Activated CD8-positive, alpha-beta memory T cell treated with anti-CD3 and anti-CD28 coated beads, Interleukin-2, amount 50 U/mL, for 4 hours (primary cell): ENCODE measurements around the gene SLC10A6.

Source experiments
- DNase-seq: peaks from one replicate; pipeline ENCODE4 v3.0.0-alpha.2; 2020

SLC10A6 gene

DNA sequence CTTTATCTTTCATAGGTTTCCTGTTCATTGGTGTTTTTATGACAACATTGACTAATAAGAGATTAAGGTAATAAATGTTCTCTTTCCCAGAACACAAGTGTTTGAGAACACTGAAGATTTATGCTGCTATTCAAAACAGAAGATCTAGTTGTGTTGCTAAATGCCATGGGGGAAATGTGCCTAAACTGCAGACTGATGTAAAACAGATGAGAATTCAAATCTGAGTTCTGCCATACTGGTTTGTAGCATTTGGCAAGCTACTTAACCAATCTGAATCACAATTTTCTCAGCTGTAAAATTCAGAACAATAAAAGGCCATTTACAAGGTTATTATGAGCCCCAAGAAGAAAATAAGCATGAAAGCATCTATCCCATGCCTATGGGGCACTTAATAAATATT lies 2.3 kb downstream of the SLC10A6 start:
- no peak for DNase-seq

DNA sequence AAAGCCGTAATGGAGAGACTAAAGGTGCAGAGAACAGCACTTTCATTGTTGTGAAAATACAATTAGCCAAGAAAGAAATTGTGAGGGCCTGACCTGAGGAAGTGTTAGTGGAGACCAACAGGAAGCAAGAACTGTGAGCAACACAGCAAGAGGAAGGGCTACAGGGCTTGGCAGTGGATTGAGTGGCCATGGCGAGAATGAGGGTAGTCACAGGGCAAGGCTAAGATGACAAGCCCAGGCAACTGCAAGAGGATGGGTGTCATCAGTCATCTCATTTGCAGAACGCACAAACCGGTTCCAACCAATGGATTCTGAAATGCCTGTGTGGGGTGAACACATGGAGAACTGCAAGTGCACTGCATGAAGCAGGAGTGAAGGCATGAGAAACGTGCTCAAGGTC lies 3.6 kb downstream of the SLC10A6 start:
- DNase-seq = no peak

DNA sequence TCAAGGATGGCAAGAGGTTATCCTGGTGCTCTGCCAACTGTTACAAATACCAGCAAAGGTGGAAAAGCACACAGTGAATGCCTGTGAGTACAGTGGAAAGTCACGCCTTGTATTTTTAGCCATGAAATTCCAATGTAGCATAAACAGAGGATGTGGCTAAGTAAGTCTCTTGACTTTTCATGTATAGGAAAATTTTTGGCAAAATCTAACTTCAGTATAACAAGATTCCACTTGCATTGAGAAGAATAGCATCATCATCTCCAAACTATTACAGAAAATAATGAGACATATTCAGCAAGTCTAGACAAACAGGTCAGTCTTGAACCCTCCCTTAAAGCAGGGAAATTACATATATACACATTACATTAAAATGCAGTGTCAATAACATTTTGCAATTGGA lies 7.9 kb downstream of the SLC10A6 start:
- DNase-seq = no peak

DNA sequence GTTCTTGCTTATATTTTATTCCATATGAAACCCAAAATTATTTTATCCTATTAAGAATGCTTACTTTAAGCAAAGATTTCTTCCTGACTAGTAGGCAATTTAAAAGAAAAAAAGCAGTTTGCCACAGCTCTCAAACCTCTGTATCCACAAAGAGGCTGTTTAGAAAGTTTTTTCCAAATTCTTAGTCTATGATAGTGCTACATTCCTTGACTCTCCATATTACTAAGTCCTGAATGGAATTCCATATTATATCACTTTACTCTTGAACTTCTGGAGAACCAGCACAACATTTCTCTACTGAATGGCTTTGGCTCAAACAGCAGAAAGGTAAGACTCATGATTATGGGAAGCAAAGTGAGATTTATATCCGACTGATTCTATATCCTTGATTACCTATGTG lies 8.3 kb downstream of the SLC10A6 start:
- DNase-seq = no peak

DNA sequence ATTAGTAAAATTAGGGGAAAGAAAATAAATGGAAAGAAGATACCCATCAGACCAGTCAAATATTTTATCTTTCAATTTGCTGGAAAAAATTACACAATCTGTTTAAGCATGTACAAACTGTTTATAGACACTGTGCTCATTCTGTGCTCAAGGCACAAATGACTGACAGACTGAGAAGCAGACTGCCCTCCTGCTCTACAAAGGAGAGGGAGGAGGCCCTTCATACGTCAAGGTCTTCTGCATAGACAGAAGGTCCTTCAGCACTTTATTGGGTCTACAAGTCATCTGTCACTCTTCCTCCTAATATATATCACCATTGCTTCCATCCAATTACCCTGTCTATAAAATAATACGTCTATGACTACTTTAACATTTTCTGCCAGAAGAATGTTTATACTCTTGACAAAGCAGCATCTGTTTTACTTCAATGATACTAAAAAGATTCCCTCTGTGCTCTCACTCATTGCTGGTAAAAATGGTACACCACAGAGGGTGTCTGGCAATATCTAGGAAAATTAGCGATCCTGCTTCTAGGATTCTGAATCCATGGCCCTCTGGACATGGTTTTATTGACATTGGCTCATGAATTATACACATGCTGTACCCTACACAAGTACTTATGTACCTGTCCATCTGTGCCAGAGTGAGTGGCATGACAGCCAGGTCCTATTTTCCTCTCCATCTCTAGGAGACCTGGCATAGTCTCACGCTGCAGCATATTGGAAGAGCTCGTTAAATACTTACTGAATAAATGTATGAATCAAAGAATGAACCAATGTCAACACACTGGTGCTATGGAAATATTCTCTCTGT lies 11.3 kb downstream of the SLC10A6 start:
- no peak for DNase-seq

DNA sequence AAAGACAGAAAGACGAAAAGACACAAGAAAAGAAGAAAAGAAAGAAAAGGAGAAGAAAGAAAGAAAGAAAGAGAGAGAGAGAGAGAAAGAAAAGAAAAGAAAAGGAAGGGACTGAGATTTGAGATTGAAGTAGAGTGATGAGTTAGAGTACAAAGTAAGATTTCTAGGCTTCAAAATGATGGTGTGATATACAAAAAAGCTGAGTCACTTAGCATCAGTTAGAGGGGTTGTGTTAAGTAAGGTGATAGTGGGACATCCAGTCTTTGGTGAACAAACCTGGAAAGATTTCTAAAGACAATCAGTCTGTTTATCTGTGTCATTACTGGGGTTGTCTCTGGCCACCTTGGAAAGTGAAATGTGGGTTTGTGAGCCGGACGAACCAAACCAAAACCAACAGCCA lies 13.5 kb downstream of the SLC10A6 start:
- DNase-seq = no peak

DNA sequence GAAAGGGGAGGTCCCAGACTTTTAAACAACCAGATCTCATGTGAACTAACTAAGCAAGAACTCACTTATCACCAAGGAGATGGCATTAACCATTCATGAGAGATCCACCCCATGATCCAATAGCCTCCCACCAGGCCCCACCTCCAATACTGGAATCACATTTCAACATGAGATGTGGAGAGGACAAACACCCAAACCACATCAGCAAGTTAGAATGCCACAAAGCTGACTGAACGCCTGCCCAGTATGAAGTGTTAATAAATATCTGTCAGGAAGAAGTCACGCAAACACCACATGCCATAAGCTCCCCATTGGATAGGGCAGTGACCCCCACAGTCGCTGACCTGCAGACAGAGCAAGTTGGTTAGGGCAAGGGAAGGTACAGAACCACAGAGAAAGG lies 14.3 kb downstream of the SLC10A6 start:
- DNase-seq = no peak

DNA sequence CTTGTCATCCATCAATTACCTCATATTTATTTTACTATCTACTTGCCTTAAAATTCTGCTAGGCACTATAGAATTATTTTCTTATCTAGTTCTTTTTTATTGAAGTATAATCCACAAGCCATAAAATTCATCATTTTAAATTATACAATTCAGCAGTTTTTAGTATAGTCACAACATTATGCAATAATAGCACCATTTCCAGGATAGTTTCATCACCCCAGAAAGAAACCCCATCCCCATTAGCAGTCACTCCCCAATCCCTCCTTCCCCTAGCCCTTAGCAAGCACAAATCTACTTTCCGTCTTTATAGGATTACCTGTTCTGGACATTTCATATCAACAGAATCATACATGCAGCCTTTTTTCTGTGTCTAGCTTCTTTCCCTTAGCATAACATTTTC lies 15.6 kb downstream of the SLC10A6 start:
- no peak for DNase-seq

DNA sequence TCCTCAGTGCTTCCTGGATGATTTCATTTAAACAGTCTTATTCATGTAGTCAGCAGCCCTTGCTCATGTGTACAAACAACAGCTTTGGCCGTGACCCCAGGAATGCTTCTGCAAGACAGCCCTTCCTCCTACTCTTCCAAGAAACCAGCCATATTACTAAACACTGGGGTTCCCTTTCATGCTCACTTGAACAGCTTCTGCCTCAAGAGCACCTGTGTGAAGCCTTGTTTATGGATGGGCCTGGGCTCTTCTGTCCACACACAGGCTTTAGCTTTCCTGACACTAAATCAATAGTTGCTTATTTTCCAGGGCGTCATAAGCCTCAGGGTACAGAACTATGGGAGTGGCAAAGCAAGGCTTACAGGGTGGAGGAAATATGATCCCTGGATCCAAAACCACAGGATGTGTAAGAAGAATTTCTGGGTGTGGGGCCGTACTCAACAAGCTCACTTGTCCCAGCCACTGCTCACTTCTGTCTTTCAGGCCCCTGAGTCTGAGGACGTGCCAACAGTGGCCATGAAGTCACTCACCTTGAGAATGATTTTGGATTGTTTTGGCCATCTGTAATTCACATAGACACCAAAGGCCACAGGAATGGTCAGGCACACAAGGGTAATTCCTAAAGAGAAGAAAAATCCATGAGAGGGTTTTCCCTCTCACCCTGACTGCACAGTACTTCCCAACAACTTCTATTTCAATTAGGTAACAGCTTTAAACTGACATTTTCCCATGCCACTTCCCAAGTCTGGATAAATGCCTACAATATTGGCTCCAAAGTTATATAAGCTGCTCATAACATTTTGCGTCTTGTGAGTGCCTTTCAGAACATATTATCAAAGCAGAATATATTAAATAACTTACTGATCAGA lies 17.7 kb downstream of the SLC10A6 start:
- DNase-seq = no peak

DNA sequence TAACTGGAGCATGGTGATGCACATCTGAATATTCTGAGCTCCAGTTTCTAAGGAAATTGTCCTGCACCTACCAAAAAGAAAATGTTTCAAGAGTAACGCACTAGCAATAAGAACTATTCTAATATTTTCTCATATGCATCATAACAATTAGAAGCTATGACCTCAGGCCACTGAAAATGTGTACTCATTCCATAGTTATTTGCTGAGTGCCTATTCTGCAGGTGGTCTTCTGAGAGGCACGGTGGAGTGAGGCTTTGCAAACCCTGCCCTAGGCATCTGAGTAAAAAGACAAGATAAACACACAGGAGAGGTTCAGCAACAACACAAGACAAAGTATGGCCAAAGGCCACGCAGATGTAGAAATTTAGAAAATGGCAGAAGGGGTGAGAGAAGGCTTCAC lies 23.7 kb downstream of the SLC10A6 start:
- DNase-seq = no peak

DNA sequence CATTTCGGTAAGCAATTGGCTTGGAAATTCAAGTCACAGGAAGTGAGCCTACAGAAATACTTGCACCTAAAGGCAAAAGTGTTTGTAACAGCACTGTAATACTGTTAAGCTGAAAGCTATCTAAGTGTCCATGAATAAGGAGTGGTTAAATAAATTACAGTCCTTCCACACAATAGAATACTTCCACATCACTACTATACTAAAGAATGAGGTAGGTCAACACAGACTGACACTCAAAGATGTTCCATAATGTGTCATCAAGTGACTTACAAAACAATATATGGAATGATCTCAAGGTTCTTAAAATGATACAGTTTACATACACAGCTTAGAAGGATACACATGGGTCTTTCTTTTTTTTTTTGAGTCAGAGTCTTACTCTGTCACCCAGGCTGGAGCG lies 27.0 kb downstream of the SLC10A6 start:
- no peak for DNase-seq

DNA sequence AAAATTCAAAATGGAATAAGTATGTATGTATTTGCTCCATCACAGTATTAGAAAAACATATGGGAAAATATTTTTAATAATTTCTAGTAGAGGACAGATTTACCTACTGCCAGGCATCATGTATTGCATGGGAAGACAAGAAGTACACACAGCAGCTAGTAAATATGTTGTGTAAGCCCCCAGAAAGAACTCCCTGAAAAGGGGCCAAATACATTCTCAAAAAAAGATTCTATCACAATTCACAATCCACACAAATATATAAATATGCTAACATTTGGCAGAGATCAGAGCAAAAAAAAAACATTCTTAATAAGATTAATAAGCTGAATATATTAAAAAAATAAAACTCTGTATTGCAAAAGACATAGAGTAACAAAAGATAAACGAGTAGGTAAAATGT lies 28.0 kb downstream of the SLC10A6 start:
- DNase-seq = no peak

DNA sequence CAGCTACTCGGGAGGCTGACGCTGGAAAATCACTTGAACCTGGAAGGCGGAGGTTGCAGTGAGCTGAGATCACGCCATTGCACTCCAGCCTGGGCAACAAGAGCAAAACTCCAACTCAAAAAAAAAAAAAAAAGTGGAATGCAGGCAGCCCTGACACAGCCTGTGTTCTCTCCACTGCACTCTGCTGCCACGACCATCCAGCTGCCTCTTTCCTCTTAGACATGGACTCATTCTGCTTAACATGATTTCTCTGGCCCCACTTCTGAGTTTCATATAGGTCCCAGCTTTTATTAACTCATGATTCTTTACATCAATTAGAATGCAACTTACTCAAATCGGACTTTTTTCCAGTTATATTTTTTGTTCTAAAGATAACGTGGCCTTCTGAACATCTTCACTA lies 29.6 kb downstream of the SLC10A6 start:
- DNase-seq = no peak

DNA sequence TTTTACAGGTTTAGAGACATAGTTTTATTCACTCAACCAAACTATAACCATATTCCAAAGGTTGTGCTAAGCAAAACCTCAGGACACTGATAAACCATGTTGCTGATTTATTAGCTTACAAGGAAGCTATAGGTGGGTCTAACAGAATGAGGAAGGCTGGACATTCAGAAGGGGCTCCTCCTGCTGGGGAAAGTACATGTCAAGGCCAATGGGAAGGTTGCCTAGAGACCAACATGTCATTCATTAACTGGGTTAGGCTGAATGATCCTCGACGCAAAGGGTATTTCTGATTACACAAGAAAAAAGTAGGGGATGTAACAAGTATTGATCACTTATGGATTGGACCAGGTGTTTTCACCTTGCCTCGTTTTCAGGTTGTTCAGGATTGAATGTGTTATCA lies 30.3 kb downstream of the SLC10A6 start:
- no peak for DNase-seq

DNA sequence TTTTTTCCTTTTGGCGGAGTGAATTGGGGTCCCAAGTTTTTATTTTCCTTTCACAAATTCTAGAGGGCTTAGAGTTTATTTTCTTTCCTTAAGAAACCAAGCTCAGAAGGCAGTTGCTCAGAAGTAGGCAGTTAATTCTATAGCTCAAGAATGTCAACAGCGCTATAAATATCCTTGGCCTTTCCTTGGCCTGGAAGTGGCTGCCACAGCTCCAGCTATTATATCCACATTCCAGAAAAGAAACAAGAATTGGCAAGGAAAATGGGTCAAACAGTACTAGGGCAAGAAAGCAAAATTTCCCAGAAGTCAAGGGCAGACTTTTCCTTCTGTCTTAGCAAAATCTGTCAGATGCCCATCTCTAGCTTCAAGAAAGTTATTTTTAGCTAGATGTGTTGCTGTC lies 31.0 kb downstream of the SLC10A6 start:
- DNase-seq = no peak

DNA sequence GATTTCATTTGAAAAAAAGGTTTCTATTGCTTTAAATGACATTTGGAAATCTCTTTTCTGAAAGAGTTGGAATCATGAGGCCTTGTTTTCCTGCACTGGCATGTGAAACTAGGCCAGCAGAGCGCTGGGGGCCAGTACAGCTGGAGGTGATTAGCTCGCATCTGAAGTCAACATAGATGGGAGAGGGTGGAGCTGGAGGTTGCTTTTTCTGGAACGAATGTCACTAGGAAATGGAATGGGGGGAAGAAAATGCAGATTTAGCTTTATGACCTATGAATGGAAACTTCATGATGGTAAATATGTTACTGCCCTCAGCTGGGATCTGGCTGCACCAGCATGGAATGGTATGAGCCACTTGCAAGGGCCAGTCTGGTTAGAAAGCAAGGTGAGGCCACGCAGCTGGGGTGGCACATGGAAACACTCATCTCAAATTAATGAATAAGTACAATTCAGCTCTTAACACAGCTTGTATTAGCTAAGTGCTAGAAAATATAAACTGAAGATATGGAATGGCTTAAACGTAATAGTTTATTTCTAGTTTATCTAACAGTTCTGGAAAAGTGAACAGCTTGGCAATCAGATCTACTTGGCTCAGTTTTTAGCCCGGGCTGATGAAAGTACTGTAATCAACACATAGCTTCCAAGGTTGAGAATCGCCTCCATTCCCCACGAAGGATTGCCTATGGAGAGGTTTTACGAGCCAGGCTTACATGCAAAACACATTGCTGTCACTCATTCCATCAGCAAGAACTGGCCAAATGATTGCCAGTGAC lies 32.5 kb downstream of the SLC10A6 start:
- DNase-seq = no peak

DNA sequence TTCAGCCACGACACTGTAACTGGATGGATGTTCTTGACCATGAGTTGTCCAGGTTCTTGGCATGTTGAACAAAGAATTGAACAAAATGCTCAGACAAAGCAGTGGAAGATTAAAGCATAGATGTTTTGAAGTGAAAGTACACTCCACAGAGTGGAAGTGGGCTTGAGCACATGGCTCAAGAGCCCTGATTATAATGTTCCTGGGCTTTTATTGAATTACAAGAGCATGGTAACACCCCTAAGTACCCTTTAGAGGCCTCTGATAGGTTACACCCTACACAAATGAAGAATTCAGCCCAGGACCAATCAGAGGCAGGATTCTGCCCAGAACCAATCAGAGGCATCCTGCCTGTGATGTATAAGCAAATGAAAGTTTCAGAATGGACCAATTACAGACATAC lies 33.5 kb downstream of the SLC10A6 start:
- DNase-seq = no peak

DNA sequence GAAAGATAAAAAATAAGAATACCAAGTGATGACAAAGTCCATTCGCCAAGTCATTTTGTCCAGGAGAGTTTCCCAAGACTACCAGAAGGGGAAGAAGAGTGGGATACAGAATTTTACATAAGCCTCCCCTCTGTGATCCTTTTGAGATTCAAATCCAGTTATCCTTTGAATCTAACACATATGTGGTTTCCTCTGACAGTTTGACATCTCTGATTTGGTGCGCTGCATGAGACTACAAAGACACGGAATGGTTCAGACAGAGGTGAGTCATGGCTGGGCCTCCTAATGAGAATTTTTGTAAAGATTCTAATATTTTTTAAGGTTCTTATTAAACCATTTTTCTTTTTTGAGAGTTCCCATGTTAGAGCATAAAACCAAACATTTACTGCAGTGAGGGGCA lies 38.3 kb downstream of the SLC10A6 start:
- DNase-seq = no peak

DNA sequence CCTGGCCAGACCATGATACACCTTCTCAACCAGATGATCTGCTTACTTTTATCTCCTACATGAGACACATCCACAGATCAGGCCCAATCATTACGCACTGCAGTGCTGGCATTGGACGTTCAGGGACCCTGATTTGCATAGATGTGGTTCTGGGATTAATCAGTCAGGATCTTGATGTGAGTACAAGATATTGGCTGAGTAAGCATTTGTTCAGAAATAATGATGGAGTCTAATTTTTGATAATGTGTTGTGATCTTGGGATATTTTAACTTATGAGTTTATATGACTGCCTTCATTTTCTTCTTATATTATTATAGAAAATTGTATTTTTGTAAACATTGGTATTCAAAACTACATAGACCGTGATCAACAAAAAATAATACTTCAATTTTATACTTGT lies 39.4 kb downstream of the SLC10A6 start:
- DNase-seq = no peak

DNA sequence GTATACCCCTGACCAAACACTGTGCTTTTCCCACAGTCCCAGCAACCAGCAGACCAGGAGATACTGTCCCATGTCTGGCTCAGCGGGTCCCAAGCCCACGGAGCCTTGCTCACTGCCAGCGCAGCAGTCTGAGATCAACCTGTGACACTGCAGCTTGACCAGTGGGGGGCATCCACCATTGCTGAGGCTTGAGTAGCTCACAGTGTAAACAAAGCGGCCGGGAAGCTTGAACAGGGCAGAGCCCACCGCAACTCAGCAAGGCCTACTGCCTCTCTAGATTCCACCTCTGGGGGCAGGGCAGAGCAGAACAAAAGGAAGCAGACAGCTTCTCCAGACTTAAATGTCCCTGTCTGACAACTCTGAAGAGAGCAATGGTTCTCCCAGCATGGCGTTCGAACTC lies 58.1 kb downstream of the SLC10A6 start:
- no peak for DNase-seq

DNA sequence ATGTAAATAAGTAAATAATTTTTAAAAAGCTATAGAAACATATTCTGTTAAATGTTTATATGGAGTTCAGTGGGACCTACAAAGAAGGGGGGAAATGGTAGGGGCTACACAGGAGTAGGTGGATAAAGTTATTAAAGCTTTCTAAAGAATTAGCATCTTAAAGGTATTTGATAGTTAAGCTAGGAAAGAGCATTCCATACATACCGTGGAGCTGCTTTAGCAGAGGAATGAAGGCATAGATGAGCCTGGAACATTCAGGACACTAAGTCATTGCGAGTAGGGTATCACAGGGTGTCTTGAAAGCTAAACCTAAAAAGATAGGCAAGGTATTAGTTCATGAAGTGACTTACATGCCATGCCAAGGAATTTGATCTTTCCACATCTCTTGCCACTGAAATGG lies 60.4 kb downstream of the SLC10A6 start:
- no peak for DNase-seq

DNA sequence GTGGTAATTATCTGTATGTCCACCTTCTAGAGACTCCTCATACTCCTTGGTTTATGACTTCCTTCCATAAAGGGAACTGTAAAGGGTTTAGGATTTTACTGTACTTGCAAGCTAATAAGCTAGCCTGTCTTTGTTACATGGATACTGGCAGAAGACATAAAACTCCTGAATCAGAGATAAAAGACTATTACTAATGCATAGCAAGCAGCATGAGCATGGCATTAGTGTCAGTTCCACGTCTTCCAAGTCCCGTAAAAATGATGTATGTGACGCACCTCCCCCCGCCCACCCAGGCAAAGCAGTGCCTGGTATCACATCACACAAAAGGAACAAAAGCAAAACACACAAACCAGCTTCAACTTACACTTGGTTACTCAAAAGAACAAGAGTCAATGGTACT lies 71.0 kb downstream of the SLC10A6 start:
- DNase-seq = no peak

DNA sequence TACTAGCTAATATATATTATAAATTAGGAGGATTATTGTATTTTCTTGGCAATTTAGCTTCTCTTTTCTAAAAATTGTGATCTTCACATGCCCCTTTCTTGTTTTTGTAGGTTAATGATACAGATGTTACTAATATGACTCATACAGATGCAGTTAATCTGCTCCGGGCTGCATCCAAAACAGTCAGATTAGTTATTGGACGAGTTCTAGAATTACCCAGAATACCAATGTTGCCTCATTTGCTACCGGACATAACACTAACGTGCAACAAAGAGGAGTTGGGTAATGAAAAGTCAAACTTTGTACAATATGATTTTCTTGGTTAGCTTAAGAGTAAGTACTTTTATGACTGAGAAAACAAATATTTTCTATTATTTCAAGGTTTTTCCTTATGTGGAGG lies 74.1 kb downstream of the SLC10A6 start:
- DNase-seq = no peak
